SK-N-SH treated with all-trans-retinoic acid at 6 μM for 48 hours (cell line): ENCODE data around the gene ABCC4.

ENCODE experiments used
- ATAC-seq: fragments of 200-7000 bp; cut with Tn5 transposase; 3 replicates; pipeline ENCODE4 v1.9.1; 2020; ENCODE audit warnings: mild to moderate bottlenecking, moderate library complexity
- ARNTL ChIP-seq: fragments of 450-650 bp; formaldehyde crosslinking; IDR thresholded peaks from 2 replicates; pipeline ENCODE4 v1.5.0; 2020; ENCODE audit warnings: low read depth, mild to moderate bottlenecking, moderate library complexity, borderline replicate concordance
- CREB5 ChIP-seq: fragments of 250-450 bp; sonication (Bioruptor Pico); IDR thresholded peaks from 2 replicates; pipeline ENCODE4 v1.5.1; 2020; ENCODE audit warnings: low read depth, mild to moderate bottlenecking, moderate library complexity
- CSRNP3 ChIP-seq: fragments of 250-450 bp; sonication (Bioruptor Pico); IDR thresholded peaks from 2 replicates; pipeline ENCODE4 v1.5.1; 2021; ENCODE audit warnings: mild to moderate bottlenecking, moderate library complexity
- GLIS3 ChIP-seq: fragments of 250-450 bp; sonication (Bioruptor Pico); IDR thresholded peaks from 2 replicates; pipeline ENCODE4 v1.5.0; 2020; ENCODE audit warnings: mild to moderate bottlenecking, moderate library complexity
- OSR1 ChIP-seq: fragments of 250-450 bp; sonication (Bioruptor Pico); IDR thresholded peaks from 2 replicates; pipeline ENCODE4 v1.8.0; 2022; ENCODE audit warnings: moderate library complexity, mild to moderate bottlenecking, inconsistent platforms
- PATZ1 ChIP-seq: fragments of 250-450 bp; sonication (Bioruptor Pico); IDR thresholded peaks from 2 replicates; pipeline ENCODE4 v1.8.0; 2020; ENCODE audit warnings: mild to moderate bottlenecking, moderate library complexity, borderline replicate concordance
- POU6F1 ChIP-seq: fragments of 250-450 bp; sonication (Bioruptor Pico); IDR thresholded peaks from 2 replicates; pipeline ENCODE4 v1.8.0; 2021; ENCODE audit warnings: low read depth, mild to moderate bottlenecking, moderate library complexity, borderline replicate concordance
- PPARA ChIP-seq: fragments of 250-450 bp; sonication (Bioruptor Pico); IDR thresholded peaks from 2 replicates; pipeline ENCODE4 v1.5.0; 2020; ENCODE audit warnings: mild to moderate bottlenecking, borderline replicate concordance
- RARB ChIP-seq: fragments of 250-450 bp; sonication (Bioruptor Pico); IDR thresholded peaks from 2 replicates; pipeline ENCODE4 v1.8.0; 2021; ENCODE audit warnings: mild to moderate bottlenecking, moderate library complexity
- SNAI2 ChIP-seq: fragments of 250-450 bp; sonication (Bioruptor Pico); IDR thresholded peaks from 2 replicates; pipeline ENCODE4 v1.5.0; 2020; ENCODE audit warnings: mild to moderate bottlenecking, moderate library complexity
- TCF4 ChIP-seq: fragments of 250-450 bp; sonication (Bioruptor Pico); IDR thresholded peaks from 2 replicates; pipeline ENCODE4 v1.8.0; 2021; ENCODE audit warnings: mild to moderate bottlenecking, moderate library complexity, borderline replicate concordance
- TOX ChIP-seq: fragments of 250-450 bp; sonication (Bioruptor Pico); IDR thresholded peaks from 2 replicates; pipeline ENCODE4 v1.8.0; 2021; ENCODE audit warnings: mild to moderate bottlenecking, moderate library complexity, borderline replicate concordance
- TSHZ2 ChIP-seq: fragments of 250-450 bp; sonication (Bioruptor Pico); IDR thresholded peaks from 2 replicates; pipeline ENCODE4 v1.5.0; 2020; ENCODE audit warnings: mild to moderate bottlenecking, moderate library complexity
- ZC3H10 ChIP-seq: fragments of 250-450 bp; sonication (Bioruptor Pico); IDR thresholded peaks from 2 replicates; pipeline ENCODE4 v1.5.1; 2021; ENCODE audit warnings: mild to moderate bottlenecking, moderate library complexity
- ZFP3 ChIP-seq: fragments of 250-450 bp; sonication (Bioruptor Pico); IDR thresholded peaks from 2 replicates; pipeline ENCODE4 v1.5.0; 2020; ENCODE audit warnings: mild to moderate bottlenecking, moderate library complexity
- ZFP30 ChIP-seq: fragments of 450-650 bp; formaldehyde crosslinking; IDR thresholded peaks from 2 replicates; pipeline ENCODE4 v1.5.0; 2022; ENCODE audit warnings: mild to moderate bottlenecking, moderate library complexity
- ZNF565 ChIP-seq: fragments of 450-650 bp; formaldehyde crosslinking; conservative IDR thresholded peaks from 2 replicates; pipeline ENCODE4 v1.5.0; 2020; ENCODE audit warnings: low read depth, mild to moderate bottlenecking, moderate library complexity
- ZNF70 ChIP-seq: fragments of 450-650 bp; formaldehyde crosslinking; IDR thresholded peaks from 2 replicates; pipeline ENCODE4 v1.5.0; 2020; ENCODE audit warnings: mild to moderate bottlenecking, moderate library complexity

Gene ABCC4

GRCh38 chr13:95254339-95254738 lies 46.9 kb downstream of the ABCC4 start (continued):
- TF ChIP-seq PATZ1 (CRISPR knock-in tag) (no peak), CREB5 (CRISPR knock-in tag) (no peak), ARNTL (no peak)

- no peak for TF ChIP-seq SNAI2 (CRISPR knock-in tag)
- TF ChIP-seq TOX (CRISPR knock-in tag), result no peak
- TF ChIP-seq ZNF565 (CRISPR knock-in tag), result no peak
- TF ChIP-seq CREB5 (CRISPR knock-in tag), result no peak
- no peak for TF ChIP-seq PATZ1 (CRISPR knock-in tag)
- no peak for TF ChIP-seq ARNTL
- TF ChIP-seq TSHZ2 (CRISPR knock-in tag), result no peak
- ATAC-seq, result no peak
Measured at GRCh38 chr13:95253033-95253432, 48.2 kb downstream of the ABCC4 start.

- ATAC-seq, result no peak
- TF ChIP-seq POU6F1 (CRISPR knock-in tag) (no peak), ZNF70 (CRISPR knock-in tag) (no peak), PPARA (CRISPR knock-in tag) (no peak), OSR1 (CRISPR knock-in tag) (no peak), RARB (CRISPR knock-in tag) (no peak), ZC3H10 (CRISPR knock-in tag) (no peak), ZFP3 (CRISPR knock-in tag) (no peak), TOX (CRISPR knock-in tag) (no peak), ARNTL (no peak), TCF4 (CRISPR knock-in tag) (no peak), CREB5 (CRISPR knock-in tag) (no peak), GLIS3 (CRISPR knock-in tag) (no peak), ZFP30 (CRISPR knock-in tag) (no peak), CSRNP3 (CRISPR knock-in tag) (no peak)
- TF ChIP-seq, all 23 proteins: peak for 0
Measured at GRCh38 chr13:95251641-95252040, 49.6 kb downstream of the ABCC4 start.
